Naive thymus-derived CD4-positive, alpha-beta T cell (primary cell): ENCODE data around the gene ANXA4. TPM values are rescaled to one million over a fixed set of nuclear protein-coding genes. Genes with fewer than 3 reads are reported as not detected.
"Not testable (repeated sequence)": the region's sequence is repeated elsewhere in the genome, so short reads cannot be mapped to it uniquely, and the experiment has no call there.

Source experiments
- ATAC-seq: fragments of 150-1000 bp; cut with Tn5 transposase; 2 replicates; pipeline ENCODE4 v1.10.0; 2021; ENCODE audit warnings: mild to moderate bottlenecking, moderate library complexity
- CTCF ChIA-PET: fragments of 350-600 bp; sonication (Branson Sonifier 250); formaldehyde crosslinking; loops from one replicate; lab custom pipeline; 2021; ENCODE audit warnings: antibody characterized with exemption; lab: Charles Lee
- POLR2A ChIA-PET: fragments of 350-600 bp; sonication (Branson Sonifier 250); formaldehyde crosslinking; loops from one replicate; lab custom pipeline; 2021; ENCODE audit warnings: antibody characterized with exemption, inconsistent platforms; lab: Charles Lee
- DNase-seq, 9 donors: peaks; one replicate each; pipeline versions ENCODE4 v3.0.0 to v3.0.0-alpha.2; 2020 to 2022; ENCODE audit warnings: mixed read lengths in 1 of 9
- H3K27ac ChIP-seq: one replicate; pipeline ENCODE4 v1.7.0; 2013; ENCODE audit warnings: mild to moderate bottlenecking, low read depth, low read length, moderate library complexity
- H3K27me3 ChIP-seq, 2 donors: one replicate each; pipeline ENCODE4 v1.7.0; 2013; ENCODE audit warnings: low read length in 2 of 2, mild to moderate bottlenecking in 2 of 2, moderate library complexity in 2 of 2; ENCODE audit not compliant: control insufficient read depth in 2 of 2, insufficient read depth in 2 of 2
- H3K36me3 ChIP-seq, 3 experiments: 1 replicate in 2 of 3; 2 replicates in 1 of 3; pipeline ENCODE4 v1.7.0; 2013; ENCODE audit warnings: low read length in 3 of 3, mild to moderate bottlenecking in 3 of 3, moderate library complexity in 1 of 3; ENCODE audit not compliant: insufficient read depth in 3 of 3, control insufficient read depth in 2 of 3
- H3K4me1 ChIP-seq, 2 donors: one replicate each; pipeline ENCODE4 v1.7.0; 2013; ENCODE audit warnings: low read length in 2 of 2, mild to moderate bottlenecking in 2 of 2, moderate library complexity in 1 of 2; ENCODE audit not compliant: control insufficient read depth in 2 of 2, insufficient read depth in 2 of 2
- H3K4me3 ChIP-seq: 2 replicates; pipeline ENCODE4 v1.7.0; 2013; ENCODE audit warnings: mild to moderate bottlenecking, low read length
- H3K9me3 ChIP-seq, 3 experiments: 1 replicate in 2 of 3; 2 replicates in 1 of 3; pipeline ENCODE4 v1.7.0; 2013; ENCODE audit warnings: low read length in 3 of 3; ENCODE audit not compliant: control insufficient read depth in 2 of 3
- H3K27ac Mint-ChIP-seq, 9 donors: one replicate each; pipeline ENCODE4 v1.8.0; 2020 to 2022; ENCODE audit warnings: mixed read lengths in 9 of 9, mild to moderate bottlenecking in 8 of 9, moderate library complexity in 5 of 9, inconsistent platforms in 2 of 9
- H3K27me3 Mint-ChIP-seq, 5 donors: one replicate each; pipeline ENCODE4 v1.8.0; 2021 to 2022; ENCODE audit warnings: mixed read lengths in 5 of 5, mild to moderate bottlenecking in 1 of 5
- H3K36me3 Mint-ChIP-seq, 5 donors: one replicate each; pipeline ENCODE4 v1.8.0; 2020 to 2022; ENCODE audit warnings: mixed read lengths in 5 of 5, mild to moderate bottlenecking in 3 of 5, inconsistent platforms in 1 of 5
- H3K4me1 Mint-ChIP-seq, 7 donors: one replicate each; pipeline ENCODE4 v1.8.0; 2020 to 2022; ENCODE audit warnings: mixed read lengths in 7 of 7, mild to moderate bottlenecking in 3 of 7, inconsistent platforms in 1 of 7
- H3K4me3 Mint-ChIP-seq, 10 donors: one replicate each; pipeline ENCODE4 v1.8.0; 2020 to 2022; ENCODE audit warnings: mild to moderate bottlenecking in 10 of 10, mixed read lengths in 10 of 10, moderate library complexity in 6 of 10, inconsistent platforms in 2 of 10
- H3K9me3 Mint-ChIP-seq, 11 donors: one replicate each; pipeline ENCODE4 v1.8.0; 2020 to 2022; ENCODE audit warnings: mixed read lengths in 11 of 11, mild to moderate bottlenecking in 4 of 11, inconsistent platforms in 1 of 11, moderate library complexity in 1 of 11
- intact Hi-C, 2 donors: fragments of 100-400 bp; cut with micrococcal nuclease; formaldehyde crosslinking; loops; one replicate each; pipeline ENCODE4 v1.15.1; 2023
- polyA plus RNA-seq, 2 donors: library from polyadenylated mRNA; unstranded; fragments of 300-500 nt; fragmentation: Illumina TruSeq; gene quantifications; one replicate each; pipeline ENCODE4 v1.2.3, GENCODE V29; 2021
- total RNA-seq, 6 experiments: library from RNA in 5 of 6; stranded (reverse) in 5 of 6; gene quantifications; 1 replicate in 5 of 6; 2 replicates in 1 of 6; pipeline ENCODE4 v1.2.3 and lab custom pipeline; 2021 to 2026

Gene ANXA4
- total and polyA plus RNA-seq, 7 experiments from 2014 or later, result 3.1 to 75.6 (median 11.5) TPM

- H3K27me3 Mint-ChIP-seq, result no peaks in the 10 kb centered on the region
- DNase-seq, result no peak
- no peak overlapping the region for H3K4me3 ChIP-seq
- no peak overlapping the region for H3K27ac Mint-ChIP-seq
- H3K27me3 ChIP-seq, result no peaks in the 10 kb centered on the region
- H3K36me3 ChIP-seq, result no peaks in the 10 kb centered on the region
- peaks cover 0 to 27% (median 0%) of the 10 kb centered on the region in 5 donors for H3K36me3 Mint-ChIP-seq
- H3K4me3 Mint-ChIP-seq, result no peak overlapping the region
- CTCF ChIA-PET, result interaction anchor here (0.7 kb wide), 1 partner anchor 34 kb away, joined by 3 read pairs; no protein-coding TSS in a partner anchor
- no peaks in the 10 kb centered on the region for H3K9me3 Mint-ChIP-seq
- no peak overlapping the region for H3K27ac ChIP-seq
- no peaks in the 10 kb centered on the region for H3K4me1 ChIP-seq
- POLR2A ChIA-PET, result interaction anchor here (0.7 kb wide), 1 partner anchor 14 kb away, joined by 3 read pairs; no protein-coding TSS in a partner anchor
- H3K4me1 Mint-ChIP-seq, result peaks cover 6 to 42% (median 20%) of the 10 kb centered on the region in 7 donors
- intact Hi-C loops, result loop anchor here in 1 of 2 donors (5.0 kb wide), 1 partner anchor 54 kb away; no protein-coding TSS in a partner anchor
- no peaks in the 10 kb centered on the region for H3K9me3 ChIP-seq
- ATAC-seq, result no peak
These were observed 20.9 kb downstream of the ANXA4 start for GRCh38 chr2:69762513-69763494.

GRCh38 chr2:69763831-69764230 is 21.9 kb downstream of the ANXA4 start:
- H3K27ac ChIP-seq, ATAC-seq, DNase-seq, H3K27me3 ChIP-seq, H3K27me3 Mint-ChIP-seq, CTCF ChIA-PET, H3K36me3 ChIP-seq, H3K9me3 Mint-ChIP-seq, POLR2A ChIA-PET, H3K4me3 ChIP-seq, H3K9me3 ChIP-seq, H3K4me1 ChIP-seq: not testable (repeated sequence)
- Mint-ChIP-seq H3K4me3 (peak overlapping the region in 1 of 10 donors; percentile 68), H3K4me1 (peaks cover 6 to 51% (median 20%) of the 10 kb centered on the region in 7 donors), H3K27ac (peak overlapping the region in 2 of 9 donors; percentile 19 to 84), H3K36me3 (peaks cover 0 to 24% (median 0%) of the 10 kb centered on the region in 5 donors)
- intact Hi-C loops, result loop anchor here in 1 of 2 donors (5.0 kb wide), 1 partner anchor 53 kb away; no protein-coding TSS in a partner anchor

- Histone ChIP-seq H3K27me3 (no peaks in the 10 kb centered on the region), H3K36me3 (no peaks in the 10 kb centered on the region), H3K4me3 (no peak overlapping the region), H3K27ac (no peak overlapping the region), H3K4me1 (no peaks in the 10 kb centered on the region), H3K9me3 (no peaks in the 10 kb centered on the region)
- peaks cover 0 to 26% (median 0%) of the 10 kb centered on the region in 5 donors for H3K36me3 Mint-ChIP-seq
- H3K4me3 Mint-ChIP-seq, result peak overlapping the region in 1 of 10 donors; percentile 68
- no peaks in the 10 kb centered on the region for H3K9me3 Mint-ChIP-seq
- peaks cover 6 to 55% (median 20%) of the 10 kb centered on the region in 7 donors for H3K4me1 Mint-ChIP-seq
- H3K27ac Mint-ChIP-seq, result peak overlapping the region in 2 of 9 donors; percentile 28 to 84
- no peak for ATAC-seq
- no peak for DNase-seq
- H3K27me3 Mint-ChIP-seq, result no peaks in the 10 kb centered on the region
- POLR2A ChIA-PET, result no interaction called here
- CTCF ChIA-PET, result no interaction called here
- intact Hi-C loops, result loop anchor here in 1 of 2 donors (5.0 kb wide), 1 partner anchor 53 kb away; no protein-coding TSS in a partner anchor
These were observed 22.6 kb downstream of the ANXA4 start for GRCh38 chr2:69764286-69765095.

- Mint-ChIP-seq H3K36me3 (peaks cover 0 to 27% (median 0%) of the 10 kb centered on the region in 5 donors), H3K4me1 (peaks cover 6 to 60% (median 20%) of the 10 kb centered on the region in 7 donors), H3K9me3 (no peaks in the 10 kb centered on the region), H3K27ac (peak overlapping the region in 1 of 9 donors; percentile 84), H3K4me3 (peak overlapping the region in 1 of 10 donors; percentile 68), H3K27me3 (no peaks in the 10 kb centered on the region)
- no peaks in the 10 kb centered on the region for H3K27me3 ChIP-seq
- intact Hi-C loops, result no loop called here
- ChIA-PET CTCF (no interaction called here), POLR2A (no interaction called here)
- ATAC-seq (no peak), DNase-seq (no peak)
- H3K36me3 ChIP-seq, result no peaks in the 10 kb centered on the region
- H3K9me3 ChIP-seq, result no peaks in the 10 kb centered on the region
- no peak overlapping the region for H3K4me3 ChIP-seq
- H3K4me1 ChIP-seq, result peaks cover 0 to 5% of the 10 kb centered on the region in 2 donors
- no peak overlapping the region for H3K27ac ChIP-seq
These were observed 23.1 kb downstream of the ANXA4 start for GRCh38 chr2:69765096-69765380.

GRCh38 chr2:69766014-69766413 is 24.1 kb downstream of the ANXA4 start:
- H3K4me3 Mint-ChIP-seq, result peak overlapping the region in 1 of 10 donors; percentile 36
- DNase-seq (no peak), ATAC-seq (no peak)
- no peaks in the 10 kb centered on the region for H3K27me3 Mint-ChIP-seq
- Histone ChIP-seq H3K4me1 (peaks cover 0 to 11% of the 10 kb centered on the region in 2 donors), H3K27me3 (no peaks in the 10 kb centered on the region), H3K4me3 (no peak overlapping the region), H3K36me3 (no peaks in the 10 kb centered on the region), H3K27ac (no peak overlapping the region), H3K9me3 (no peaks in the 10 kb centered on the region)
- POLR2A ChIA-PET, result no interaction called here
- no peaks in the 10 kb centered on the region for H3K9me3 Mint-ChIP-seq
- CTCF ChIA-PET, result interaction anchor here (0.9 kb wide), 1 partner anchor 49 kb away, joined by 3 read pairs; no protein-coding TSS in a partner anchor
- H3K36me3 Mint-ChIP-seq, result peaks cover 0 to 30% (median 0%) of the 10 kb centered on the region in 5 donors
- intact Hi-C loops, result no loop called here
- peaks cover 6 to 66% (median 20%) of the 10 kb centered on the region in 7 donors for H3K4me1 Mint-ChIP-seq
- H3K27ac Mint-ChIP-seq, result peak overlapping the region in 1 of 9 donors; percentile 84

GRCh38 chr2:69767034-69767433 is 25.1 kb downstream of the ANXA4 start:
- no peak for DNase-seq
- peaks cover 6 to 75% (median 23%) of the 10 kb centered on the region in 7 donors for H3K4me1 Mint-ChIP-seq
- ChIA-PET POLR2A (no interaction called here), CTCF (no interaction called here)
- Histone ChIP-seq H3K27me3 (no peaks in the 10 kb centered on the region), H3K9me3 (no peaks in the 10 kb centered on the region), H3K27ac (no peak overlapping the region), H3K4me3 (no peak overlapping the region), H3K4me1 (peaks cover 0 to 11% of the 10 kb centered on the region in 2 donors), H3K36me3 (no peaks in the 10 kb centered on the region)
- H3K9me3 Mint-ChIP-seq, result no peaks in the 10 kb centered on the region
- peak overlapping the region in 1 of 9 donors; percentile 28 for H3K27ac Mint-ChIP-seq
- no peak for ATAC-seq
- no peak overlapping the region for H3K4me3 Mint-ChIP-seq
- no peaks in the 10 kb centered on the region for H3K27me3 Mint-ChIP-seq
- intact Hi-C loops, result no loop called here
- H3K36me3 Mint-ChIP-seq, result peaks cover 0 to 32% (median 0%) of the 10 kb centered on the region in 5 donors
